ENCODE data around the gene KRT37.
"Not testable (repeated sequence)": the region's sequence is repeated elsewhere in the genome, so short reads cannot be mapped to it uniquely, and the experiment has no call there.

Gene KRT37

GRCh38 chr17:41403404-41404023 lies 20.9 kb downstream of the KRT37 start:
- DNase-seq, result no peak

- DNase-seq, result no peak
Observed at GRCh38 chr17:41402161-41402560, 22.2 kb downstream of the KRT37 start.

GRCh38 chr17:41396996-41397660 lies 27.3 kb downstream of the KRT37 start, which contains the start of gene KRT31:
KRT31 (minus strand) TSS chr17:41397608; CDS start chr17:41397539, 69 bp downstream.
- no peak for DNase-seq

GRCh38 chr17:41396340-41396739 lies 28.0 kb downstream of the KRT37 start:
- DNase-seq, result no peak

GRCh38 chr17:41395611-41396010 lies 28.8 kb downstream of the KRT37 start:
- no peak for DNase-seq

- not testable (repeated sequence) for DNase-seq
Observed at GRCh38 chr17:41395044-41395443, 29.3 kb downstream of the KRT37 start.

GRCh38 chr17:41394254-41394996 lies 30.0 kb downstream of the KRT37 start:
- DNase-seq, result no peak

GRCh38 chr17:41393826-41394225 lies 30.6 kb downstream of the KRT37 start:
- no peak for DNase-seq

GRCh38 chr17:41393294-41393693 lies 31.1 kb downstream of the KRT37 start:
- no peak for DNase-seq

GRCh38 chr17:41392278-41392677 lies 32.1 kb downstream of the KRT37 start:
- no peak for DNase-seq

- no peak for DNase-seq
Observed at GRCh38 chr17:41391535-41391934, 32.9 kb downstream of the KRT37 start.

GRCh38 chr17:41390411-41390938 lies 33.9 kb downstream of the KRT37 start:
- no peak for DNase-seq

- DNase-seq, result no peak
Observed at GRCh38 chr17:41387670-41388069, 36.7 kb downstream of the KRT37 start.

- no peak for DNase-seq
Observed at GRCh38 chr17:41386227-41386626, 38.2 kb downstream of the KRT37 start.

GRCh38 chr17:41383690-41384089 lies 40.7 kb downstream of the KRT37 start:
- DNase-seq, result no peak

GRCh38 chr17:41382394-41382793 lies 42.0 kb downstream of the KRT37 start:
- DNase-seq, result no peak

- DNase-seq, result not testable (repeated sequence)
Observed at GRCh38 chr17:41381943-41382342, 42.4 kb downstream of the KRT37 start, which contains the start of gene KRT34. KRT34 (minus strand) TSS chr17:41382306; CDS start chr17:41382246, 60 bp downstream.

GRCh38 chr17:41380091-41380490 lies 44.3 kb downstream of the KRT37 start:
- DNase-seq, result not testable (repeated sequence)

- no peak for DNase-seq
Observed at GRCh38 chr17:41377546-41377945, 46.8 kb downstream of the KRT37 start.

All from NCI-H2227 treated with DMSO at 0.1 percent for 48 hours (cell line).